Left colon (tissue), 2 donors: ENCODE data around the gene BCO1. TPM values are rescaled to one million over a fixed set of nuclear protein-coding genes. Genes with fewer than 3 reads are reported as not detected.
A peak's percentile ranks its signal among the peaks of the same experiment; 100 is the strongest.

Source experiments
- ATAC-seq: fragments of 200-7000 bp; cut with Tn5 transposase; one replicate; pipeline ENCODE4 v1.9.1; 2020; ENCODE audit warnings: mild to moderate bottlenecking, moderate library complexity
- DNase-seq, 2 donors: peaks; one replicate each; pipeline ENCODE4 v3.0.0-alpha.2; 2020
- intact Hi-C, 2 donors: fragments of 100-400 bp; cut with DNase I in 1 of 2; cut with micrococcal nuclease in 1 of 2; formaldehyde crosslinking; loops; one replicate each; pipeline versions ENCODE4 v1.11.2 to v1.14.0; 2022; cut with DNase I, micrococcal nuclease
- total RNA-seq, 2 donors: library from RNA; stranded (reverse); fragmentation: NEBNext Ultra II Directional; extraction: Animal tissue kit (Norgen Biotek cat#: 25700); gene quantifications; one replicate each; pipeline ENCODE4 v1.2.1, GENCODE V29; 2021
- donor health status: DM: no; HTN: no; CAD: no.
- donor health status: DM: yes; HTN: yes; CAD: no.

BCO1 gene
- total RNA-seq, 2 donors from 2014 or later, result 4.0 to 5.1 TPM

DNA sequence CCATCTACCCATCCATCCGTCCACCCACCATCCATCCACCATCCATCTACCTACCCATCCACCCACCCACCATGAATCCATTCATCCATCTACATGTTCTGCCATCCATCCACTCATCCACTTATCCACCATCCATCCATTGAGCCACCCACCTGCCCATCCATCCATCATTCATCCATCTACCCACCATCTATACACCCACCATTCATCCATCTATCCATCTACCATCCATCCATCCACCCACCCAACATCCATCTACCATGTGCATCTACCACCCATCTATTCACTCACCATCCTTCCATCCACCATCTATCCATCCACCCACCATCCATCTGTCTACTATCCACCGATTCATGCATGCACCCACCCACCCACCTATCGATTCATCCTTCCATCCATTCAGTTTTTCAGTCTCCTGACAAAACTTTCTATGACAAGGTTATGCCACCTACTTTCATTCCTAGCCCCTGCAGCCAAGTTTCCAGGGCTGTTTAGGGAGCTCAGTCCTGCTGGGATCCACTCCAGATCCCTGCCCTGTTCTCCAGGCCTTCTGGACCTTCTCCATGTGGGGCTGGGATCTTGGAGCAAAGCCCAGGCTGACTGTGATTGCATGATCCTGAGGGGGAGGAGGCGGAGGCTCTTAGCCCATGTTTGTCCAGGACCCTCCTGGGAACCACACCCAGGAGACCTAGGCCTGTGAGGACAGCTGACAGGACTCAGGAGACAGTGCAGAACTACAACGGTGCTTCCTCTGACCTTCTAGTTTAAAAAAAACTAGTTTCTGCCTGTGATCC lies 27.4 kb downstream of the BCO1 start:
- DNase-seq (peak; percentile 78 to 92), ATAC-seq (peak; percentile 68)
- intact Hi-C loops, result no loop called here

DNA sequence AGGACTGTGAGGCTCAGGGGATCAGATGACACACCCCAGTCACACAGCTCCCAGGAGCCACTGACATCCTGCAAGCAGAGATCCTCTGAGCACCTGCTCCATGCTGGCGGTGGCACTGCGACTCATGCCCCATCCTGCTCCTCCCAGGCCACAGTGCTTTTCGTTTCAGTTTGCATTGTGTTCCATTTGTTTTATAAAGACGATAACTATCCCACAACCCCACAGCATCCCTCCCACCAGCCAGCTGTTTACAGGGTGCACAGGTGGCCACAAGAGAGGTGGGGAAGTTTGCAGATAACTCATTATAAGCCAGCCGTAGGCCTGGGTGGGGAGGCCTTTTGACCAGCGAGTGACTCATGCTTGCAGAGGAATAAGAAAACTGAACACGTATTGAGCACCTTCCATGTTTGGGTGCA lies 28.2 kb downstream of the BCO1 start:
- DNase-seq, result peak; percentile 65 to 89
- intact Hi-C loops, result no loop called here
- peak; percentile 89 for ATAC-seq

DNA sequence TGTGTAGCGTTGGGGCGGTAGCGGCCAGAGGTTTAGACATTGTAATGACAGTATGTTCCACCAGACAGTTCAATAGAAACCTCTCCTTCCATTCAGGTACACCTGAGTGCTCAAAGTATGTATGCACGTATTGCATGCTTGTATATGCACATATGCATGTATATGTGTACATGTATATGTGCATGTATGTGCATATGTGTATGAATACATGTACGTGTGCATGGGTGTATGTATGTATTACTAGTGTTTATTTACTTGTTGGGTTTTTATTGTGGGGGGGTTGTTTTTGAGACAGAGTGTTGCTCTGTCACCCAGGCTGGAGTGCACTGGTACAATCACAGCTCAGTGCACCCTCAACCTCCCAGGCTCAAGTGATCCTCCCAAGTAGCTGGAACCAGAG lies 30.0 kb downstream of the BCO1 start:
- intact Hi-C loops, result no loop called here
- no peak for DNase-seq
- ATAC-seq, result no peak

GRCh38 chr16:81273223-81273950 lies 34.9 kb downstream of the BCO1 start:
- intact Hi-C loops, result no loop called here
- no peak for DNase-seq
- no peak for ATAC-seq

- intact Hi-C loops, result no loop called here
- DNase-seq (peak; percentile 57 to 84), ATAC-seq (peak; percentile 66)
Observed at GRCh38 chr16:81275064-81275532, 36.6 kb downstream of the BCO1 start.

DNA sequence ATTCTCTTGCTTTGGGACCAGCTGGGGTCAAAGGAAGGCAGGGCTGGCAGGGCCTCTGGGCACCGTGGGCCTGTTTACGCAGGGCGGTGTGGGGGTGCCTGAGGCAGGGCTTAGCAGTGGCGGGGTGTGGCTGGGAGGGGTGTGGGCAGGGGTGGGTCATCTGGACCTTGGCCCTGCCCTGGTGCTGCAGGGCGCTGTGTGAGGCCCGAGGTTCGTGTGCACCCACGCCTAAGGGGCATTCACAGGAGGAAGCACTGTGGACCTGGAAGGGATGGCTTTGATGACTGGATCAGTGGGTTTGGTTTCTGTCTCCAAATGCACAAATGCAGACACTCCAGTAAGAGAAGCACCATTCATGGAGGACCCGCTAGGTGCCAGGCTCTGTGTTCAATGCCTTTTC lies 37.3 kb downstream of the BCO1 start:
- ATAC-seq (peak; percentile 81), DNase-seq (peak; percentile 87 to 92)
- intact Hi-C loops, result no loop called here

DNA sequence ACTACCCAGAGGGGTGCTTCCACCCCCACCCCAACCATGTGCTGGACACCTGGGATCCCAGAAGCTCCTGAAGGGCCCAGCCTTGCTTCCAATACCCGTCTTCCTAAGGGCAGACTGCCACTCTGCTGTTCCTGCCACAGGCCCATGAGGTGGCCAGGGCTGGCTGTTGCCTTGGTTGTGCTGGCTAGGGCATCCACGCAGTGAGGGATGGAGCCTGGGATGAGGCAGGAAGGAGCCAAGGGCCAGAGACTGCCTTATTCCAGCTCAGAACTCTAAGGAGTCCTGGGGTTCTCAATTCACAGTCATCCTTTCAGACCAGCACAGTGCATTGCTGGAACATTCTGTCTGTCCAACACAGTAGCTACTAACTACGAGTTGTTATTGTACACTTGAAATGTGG lies 37.8 kb downstream of the BCO1 start:
- no peak for DNase-seq
- intact Hi-C loops, result no loop called here

GRCh38 chr16:81277541-81278080 lies 39.1 kb downstream of the BCO1 start:
- ATAC-seq (peak; percentile 24), DNase-seq (peak; percentile 38 to 76)
- intact Hi-C loops, result no loop called here

More for the DNA sequence above, 37.8 kb downstream of the BCO1 start:
- no peak for ATAC-seq

GRCh38 chr16:81278526-81278925 lies 40.0 kb downstream of the BCO1 start:
- intact Hi-C loops, result no loop called here

DNA sequence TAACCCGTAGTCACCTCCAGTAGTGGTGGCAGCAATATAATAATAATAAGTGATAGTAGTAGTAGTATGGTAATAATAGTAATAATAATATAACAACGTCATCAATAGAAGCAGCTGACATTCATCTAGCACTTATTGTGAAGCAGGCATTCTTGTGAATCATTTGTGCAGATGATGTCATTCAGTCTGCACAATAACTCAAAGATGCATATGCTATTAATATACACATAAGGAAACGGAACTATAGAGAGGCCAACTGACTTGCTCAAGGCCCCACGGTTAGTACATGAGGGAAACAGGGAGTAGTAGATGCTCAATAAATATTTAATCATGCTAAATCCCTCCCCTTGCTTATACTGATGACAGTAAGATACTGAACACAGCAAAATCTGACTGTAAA lies 40.9 kb downstream of the BCO1 start:
- intact Hi-C loops, result no loop called here
- ATAC-seq (no peak), DNase-seq (no peak)

More at GRCh38 chr16:81278526-81278925, 40.0 kb downstream of the BCO1 start:
- DNase-seq, result no peak
- ATAC-seq, result no peak

DNA sequence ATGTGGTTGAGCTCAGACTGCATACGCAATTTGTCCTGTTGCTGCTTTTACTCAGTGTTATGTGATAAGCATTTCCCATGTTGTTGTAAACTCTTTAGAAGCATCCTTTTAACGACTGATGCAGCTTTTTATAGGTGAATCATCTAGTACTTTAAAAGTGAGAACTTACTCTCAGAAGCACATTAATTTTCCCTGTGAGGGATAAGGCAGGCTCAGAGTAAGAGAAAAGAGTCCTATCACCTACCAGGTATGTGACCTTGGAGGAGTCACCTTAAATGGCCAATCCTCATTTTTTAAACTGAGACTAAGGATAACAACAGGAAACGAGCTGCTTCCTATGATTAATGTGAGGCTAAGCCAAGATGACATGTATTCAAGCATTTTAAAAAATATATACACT lies 41.9 kb downstream of the BCO1 start:
- intact Hi-C loops, result no loop called here
- ATAC-seq, result no peak
- DNase-seq, result no peak

GRCh38 chr16:81283044-81283443 lies 44.6 kb downstream of the BCO1 start:
- no peak for DNase-seq
- intact Hi-C loops, result no loop called here
- peak; percentile 67 for ATAC-seq

- ATAC-seq (no peak), DNase-seq (no peak)
- intact Hi-C loops, result no loop called here
Observed at GRCh38 chr16:81284995-81285600, 46.6 kb downstream of the BCO1 start.

- ATAC-seq (no peak), DNase-seq (no peak)
- intact Hi-C loops, result no loop called here
Observed at GRCh38 chr16:81286190-81286589, 47.7 kb downstream of the BCO1 start.

DNA sequence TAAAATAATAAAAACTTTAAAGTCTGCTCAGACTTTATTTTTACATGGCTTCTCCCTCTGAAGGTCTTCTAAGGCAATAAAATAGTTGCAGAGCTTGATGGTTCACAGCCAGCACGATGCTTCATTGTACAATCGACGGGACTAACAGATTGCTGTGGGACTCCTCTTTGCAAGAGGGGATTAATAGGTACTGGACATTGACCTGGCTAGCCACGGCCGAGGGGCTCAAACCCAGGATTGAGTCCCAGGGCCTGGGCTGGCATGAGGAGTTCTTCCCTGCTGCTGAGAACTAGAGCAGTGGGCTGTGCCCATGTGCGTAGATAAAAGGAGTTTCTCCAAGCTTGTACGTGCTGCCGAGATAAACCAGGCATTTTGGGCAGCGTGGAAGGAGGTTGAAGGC lies 52.6 kb downstream of the BCO1 start:
- DNase-seq, result no peak
- ATAC-seq, result no peak
- intact Hi-C loops, result no loop called here

DNA sequence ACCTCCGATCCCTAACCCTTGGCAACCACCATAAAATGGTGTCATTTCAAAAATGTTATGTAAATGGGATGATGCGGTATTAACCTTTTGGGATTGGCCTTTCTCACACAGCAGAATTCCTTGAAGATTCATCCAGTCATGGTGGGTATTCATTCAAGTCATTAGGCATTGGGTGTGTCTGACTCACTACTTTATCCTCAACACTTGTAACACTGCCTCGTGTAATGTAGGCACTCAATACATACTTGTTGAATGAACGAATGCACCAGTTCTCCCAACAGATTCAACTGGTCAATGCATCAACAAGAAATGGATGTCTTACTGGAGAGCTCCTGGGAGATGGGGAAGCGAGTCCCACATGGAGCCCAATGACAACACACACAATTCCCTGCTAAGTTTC lies 54.4 kb downstream of the BCO1 start:
- no peak for DNase-seq
- intact Hi-C loops, result no loop called here
- no peak for ATAC-seq

DNA sequence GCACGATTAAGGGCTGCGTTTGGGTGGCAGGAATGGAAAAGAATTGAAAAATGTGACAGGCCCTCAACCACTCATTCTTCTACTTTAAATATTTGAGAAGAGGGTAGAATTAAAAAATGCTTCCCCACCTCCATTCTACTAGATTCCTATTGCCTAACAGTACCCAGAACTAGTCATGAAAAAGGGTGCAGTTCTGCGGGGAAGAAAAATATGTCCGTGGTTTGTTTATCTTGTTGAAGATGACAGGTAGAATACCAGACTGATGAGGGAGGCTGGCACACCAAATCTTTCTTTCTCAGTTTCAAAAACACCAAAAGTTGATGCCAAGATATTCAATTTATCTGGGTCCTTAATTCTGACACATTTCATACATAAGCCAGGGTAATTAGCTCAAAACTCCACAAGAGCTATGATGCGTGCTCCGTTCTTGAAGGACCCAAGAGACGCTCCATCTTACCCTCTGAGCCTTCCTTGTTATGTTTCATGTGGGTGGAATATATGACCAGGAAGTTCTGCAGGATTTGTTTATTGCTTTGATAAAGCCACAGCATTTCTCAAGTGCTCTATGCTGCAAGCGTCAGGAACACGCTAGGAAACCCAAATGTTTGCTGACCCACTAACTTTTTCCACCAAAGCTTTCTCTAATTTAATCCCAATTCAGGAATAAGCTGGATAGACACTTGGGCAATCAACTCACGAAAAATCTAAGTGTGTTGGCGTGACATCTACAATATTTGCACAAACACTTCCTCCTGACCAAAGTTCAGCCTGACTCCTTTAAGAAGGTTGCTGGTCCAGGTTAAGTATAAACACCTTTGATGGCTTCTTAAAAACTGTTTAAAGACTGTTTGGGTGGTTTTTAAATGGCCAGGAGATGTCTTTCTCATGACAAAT lies 55.7 kb downstream of the BCO1 start:
- peak; percentile 92 for ATAC-seq
- no peak for DNase-seq
- intact Hi-C loops, result no loop called here

GRCh38 chr16:81296631-81297030 lies 58.1 kb downstream of the BCO1 start:
- intact Hi-C loops, result no loop called here
- ATAC-seq (no peak), DNase-seq (no peak)

GRCh38 chr16:81307770-81308169 lies 69.3 kb downstream of the BCO1 start:
- intact Hi-C loops, result no loop called here
- DNase-seq, result no peak
- no peak for ATAC-seq
